WTC11 (cell line): ENCODE results near the gene RGS5. TPM values are rescaled to one million over a fixed set of nuclear protein-coding genes. Genes with fewer than 3 reads are reported as not detected.
"Not testable (repeated sequence)": the region's sequence is repeated elsewhere in the genome, so short reads cannot be mapped to it uniquely, and the experiment has no call there.

ENCODE experiments used
- ATAC-seq: fragments of 200-7000 bp; cut with Tn5 transposase; 2 replicates; pipeline ENCODE4 v1.10.0; 2021; ENCODE audit warnings: mild to moderate bottlenecking, moderate library complexity
- CTCF ChIA-PET: fragments of 300-600 bp; sonication (Branson Sonifier 250); formaldehyde crosslinking; loops from one replicate; lab custom pipeline; 2021; ENCODE audit warnings: antibody characterized with exemption; lab: Charles Lee
- POLR2A ChIA-PET: fragments of 350-600 bp; sonication (Branson Sonifier 250); formaldehyde crosslinking; loops from one replicate; lab custom pipeline; 2021; ENCODE audit warnings: antibody characterized with exemption; lab: Charles Lee
- DNase-seq: peaks from one replicate; pipeline ENCODE4 v3.0.0; 2021; ENCODE audit warnings: low spot score
- H3K27ac Mint-ChIP-seq: 2 replicates; pipeline ENCODE4 v1.8.0; 2021; ENCODE audit warnings: mixed read lengths
- H3K27me3 Mint-ChIP-seq: 2 replicates; pipeline ENCODE4 v1.8.0; 2021; ENCODE audit warnings: low read depth, mild to moderate bottlenecking, moderate library complexity, mixed read lengths
- H3K36me3 Mint-ChIP-seq: 2 replicates; pipeline ENCODE4 v1.8.0; 2021; ENCODE audit warnings: mixed read lengths
- H3K4me1 Mint-ChIP-seq: 2 replicates; pipeline ENCODE4 v1.8.0; 2022; ENCODE audit warnings: mixed read lengths
- H3K4me3 Mint-ChIP-seq: 2 replicates; pipeline ENCODE4 v1.8.0; 2021; ENCODE audit warnings: mild to moderate bottlenecking, moderate library complexity, mixed read lengths
- H3K9me3 Mint-ChIP-seq: 2 replicates; pipeline ENCODE4 v1.8.0; 2021; ENCODE audit warnings: mixed read lengths
- ATF3 ChIP-seq: sonication (generic); formaldehyde crosslinking; conservative IDR thresholded peaks from 2 replicates; pipeline ENCODE4 v1.8.1; 2022; ENCODE audit warnings: mild to moderate bottlenecking, missing genetic modification reagents
- CDX4 ChIP-seq: fragments of 250-450 bp; sonication (Bioruptor Pico); IDR thresholded peaks from 2 replicates; pipeline ENCODE4 v1.9.0; 2021; ENCODE audit warnings: moderate library complexity, mild to moderate bottlenecking, inconsistent platforms, borderline replicate concordance
- CREB1 ChIP-seq: sonication (generic); formaldehyde crosslinking; IDR thresholded peaks from 2 replicates; pipeline ENCODE4 v1.8.0; 2023; ENCODE audit warnings: mild to moderate bottlenecking, missing genetic modification reagents
- EMX1 ChIP-seq: fragments of 250-450 bp; sonication (Bioruptor Pico); IDR thresholded peaks from 2 replicates; pipeline ENCODE4 v1.8.0; 2021; ENCODE audit warnings: mild to moderate bottlenecking
- ESRRA ChIP-seq: sonication (generic); formaldehyde crosslinking; IDR thresholded peaks from 2 replicates; pipeline ENCODE4 v1.8.1; 2022; ENCODE audit warnings: mild to moderate bottlenecking, missing genetic modification reagents, borderline replicate concordance
- FOXJ3 ChIP-seq: sonication (generic); formaldehyde crosslinking; IDR thresholded peaks from 2 replicates; pipeline ENCODE4 v1.9.0; 2021; ENCODE audit warnings: missing genetic modification reagents, mild to moderate bottlenecking, borderline replicate concordance
- GRHL2 ChIP-seq: fragments of 250-450 bp; sonication (Bioruptor Pico); IDR thresholded peaks from 2 replicates; pipeline ENCODE4 v1.8.0; 2022; ENCODE audit warnings: mild to moderate bottlenecking, moderate library complexity; ENCODE audit not compliant: insufficient replicate concordance, severe bottlenecking
- IRF1 ChIP-seq: sonication (generic); formaldehyde crosslinking; IDR thresholded peaks from 2 replicates; pipeline ENCODE4 v1.8.0; 2023; ENCODE audit warnings: missing genetic modification reagents
- NFYB ChIP-seq: sonication (generic); formaldehyde crosslinking; conservative IDR thresholded peaks from 2 replicates; pipeline ENCODE4 v1.8.0; 2022; ENCODE audit warnings: low read depth, missing genetic modification reagents
- RELA ChIP-seq: sonication (generic); formaldehyde crosslinking; IDR thresholded peaks from 2 replicates; pipeline ENCODE4 v1.8.1; 2022; ENCODE audit warnings: missing genetic modification reagents, mild to moderate bottlenecking, borderline replicate concordance
- SMAD4 ChIP-seq: sonication (generic); formaldehyde crosslinking; IDR thresholded peaks from 2 replicates; pipeline ENCODE4 v1.8.0; 2022; ENCODE audit warnings: mild to moderate bottlenecking, missing genetic modification reagents
- TCF7 ChIP-seq: sonication (generic); formaldehyde crosslinking; IDR thresholded peaks from 2 replicates; pipeline ENCODE4 v1.8.0; 2022; ENCODE audit warnings: mild to moderate bottlenecking, low read depth, missing genetic modification reagents, moderate library complexity
- TEAD1 ChIP-seq: sonication (generic); formaldehyde crosslinking; IDR thresholded peaks from 2 replicates; pipeline ENCODE4 v1.8.0; 2022; ENCODE audit warnings: mild to moderate bottlenecking, missing genetic modification reagents
- ZBTB21 ChIP-seq: sonication (generic); formaldehyde crosslinking; IDR thresholded peaks from 2 replicates; pipeline ENCODE4 v1.8.1; 2023; ENCODE audit warnings: mild to moderate bottlenecking, missing genetic modification reagents, borderline replicate concordance
- ZNF138 ChIP-seq: sonication (generic); formaldehyde crosslinking; conservative IDR thresholded peaks from 2 replicates; pipeline ENCODE4 v1.8.1; 2022; ENCODE audit warnings: mild to moderate bottlenecking, moderate library complexity, missing genetic modification reagents
- ZNF317 ChIP-seq: sonication (generic); formaldehyde crosslinking; IDR thresholded peaks from 2 replicates; pipeline ENCODE4 v1.8.1; 2023; ENCODE audit warnings: low read depth, mild to moderate bottlenecking, moderate library complexity, missing genetic modification reagents, borderline replicate concordance
- ZNF396 ChIP-seq: fragments of 250-450 bp; sonication (Bioruptor Pico); IDR thresholded peaks from 2 replicates; pipeline ENCODE4 v1.8.0; 2021; ENCODE audit warnings: mild to moderate bottlenecking, moderate library complexity, borderline replicate concordance
- ZNF416 ChIP-seq: fragments of 250-450 bp; sonication (Bioruptor Pico); IDR thresholded peaks from 2 replicates; pipeline ENCODE4 v1.9.0; 2021; ENCODE audit warnings: mild to moderate bottlenecking, inconsistent platforms
- total RNA-seq: library from RNA; stranded (reverse); gene quantifications from 3 replicates; pipeline ENCODE4 v1.2.3, GENCODE V29; 2021

Gene RGS5
- total RNA-seq, 1 experiment from 2014 or later, result 23.6 TPM

GRCh38 chr1:163230827-163231226 lies 28.1 kb upstream of the RGS5 start (continued):
- no peak for TF ChIP-seq ESRRA
- no peak for TF ChIP-seq ZBTB21

DNA sequence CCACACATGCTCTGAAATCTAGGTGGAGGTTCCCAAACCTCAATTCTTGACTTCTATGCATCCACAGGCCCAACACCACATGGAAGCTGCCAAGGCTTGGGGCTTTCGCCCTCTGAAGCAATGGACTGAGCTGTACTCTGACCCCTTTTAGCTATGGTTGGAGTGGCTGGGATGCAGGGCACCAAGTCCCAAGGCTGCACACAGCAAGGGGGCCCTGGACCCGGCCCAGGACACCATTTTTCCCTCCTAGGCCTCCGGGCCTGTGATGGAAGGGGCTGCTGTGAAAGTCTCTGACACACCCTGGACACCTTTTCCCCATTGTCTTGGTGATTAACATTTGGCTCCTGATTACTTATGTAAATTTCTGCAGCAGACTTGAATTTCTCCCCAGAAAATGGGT lies 25.6 kb upstream of the RGS5 start:
- H3K27me3 Mint-ChIP-seq, H3K4me3 Mint-ChIP-seq, H3K4me1 Mint-ChIP-seq, H3K27ac Mint-ChIP-seq, POLR2A ChIA-PET, CTCF ChIA-PET, ATAC-seq, DNase-seq: not testable (repeated sequence)
- Mint-ChIP-seq H3K9me3 (peaks cover 42% of the 10 kb centered on the region), H3K36me3 (peaks cover 15% of the 10 kb centered on the region)

DNA sequence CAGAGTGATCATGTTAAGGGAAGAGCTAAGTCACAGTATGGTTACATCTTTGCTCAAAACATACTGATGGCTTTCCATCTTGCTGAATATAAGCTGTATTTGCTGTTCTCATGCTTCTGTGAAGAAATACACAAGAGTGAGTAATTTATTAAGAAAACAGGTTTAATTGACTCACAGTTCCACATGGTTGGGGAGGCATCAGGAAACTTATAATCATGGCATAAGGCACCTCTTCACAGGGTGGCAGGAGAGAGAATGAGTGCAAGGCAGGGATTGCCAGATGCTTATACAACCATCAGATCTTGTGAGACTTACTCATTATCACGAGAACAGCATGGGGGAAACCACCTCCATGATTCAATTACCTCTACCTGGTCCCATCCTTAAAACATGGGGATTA lies 24.4 kb upstream of the RGS5 start:
- DNase-seq, result no peak
- H3K4me3 Mint-ChIP-seq, result no peak overlapping the region
- peaks cover 4% of the 10 kb centered on the region; the same call in 1 of the 2 replicates for H3K4me1 Mint-ChIP-seq
- H3K9me3 Mint-ChIP-seq, result peaks cover 46% of the 10 kb centered on the region
- H3K27ac Mint-ChIP-seq, result no peak overlapping the region
- H3K27me3 Mint-ChIP-seq, result no peaks in the 10 kb centered on the region
- TF ChIP-seq ZNF138 (no peak), TCF7 (no peak), ZNF416 (CRISPR knock-in tag) (no peak), NFYB (CRISPR knock-in tag) (no peak), ATF3 (CRISPR knock-in tag) (no peak), RELA (CRISPR knock-in tag) (no peak), CDX4 (CRISPR knock-in tag) (no peak), GRHL2 (CRISPR knock-in tag) (no peak), CREB1 (no peak), TEAD1 (CRISPR knock-in tag) (no peak), FOXJ3 (no peak), EMX1 (no peak), IRF1 (CRISPR knock-in tag) (no peak), ZNF396 (CRISPR knock-in tag) (no peak)
- ChIA-PET CTCF (no interaction called here), POLR2A (no interaction called here)
- ATAC-seq, result no peak
- peaks cover 15% of the 10 kb centered on the region for H3K36me3 Mint-ChIP-seq

DNA sequence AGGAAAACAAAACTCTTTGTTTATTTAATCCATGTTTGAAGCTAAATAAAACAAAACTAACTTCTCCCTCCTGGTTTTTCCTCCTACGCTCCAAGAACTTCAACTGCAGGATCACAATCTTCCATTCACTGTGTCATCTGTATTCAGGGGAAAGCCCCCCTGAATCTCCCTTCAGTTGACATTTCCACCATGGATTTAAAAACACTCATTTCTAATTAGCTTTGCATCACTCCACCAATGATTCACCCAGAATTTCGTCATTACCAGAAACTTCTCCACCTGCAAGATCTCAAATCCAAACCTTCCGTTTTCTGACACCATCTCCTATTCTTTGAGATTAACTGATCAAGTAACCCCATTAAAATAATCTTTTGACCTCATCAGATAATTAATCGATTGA lies 10.9 kb upstream of the RGS5 start:
- CTCF ChIA-PET, result no interaction called here
- ATAC-seq (no peak), DNase-seq (no peak)
- TF ChIP-seq NFYB (CRISPR knock-in tag) (no peak), SMAD4 (CRISPR knock-in tag) (no peak), ZNF317 (CRISPR knock-in tag) (no peak), CDX4 (CRISPR knock-in tag) (no peak)
- H3K36me3 Mint-ChIP-seq, result no peaks in the 10 kb centered on the region
- H3K4me3 Mint-ChIP-seq, result no peak overlapping the region
- POLR2A ChIA-PET, result no interaction called here
- no peak overlapping the region for H3K27ac Mint-ChIP-seq
- peaks cover 6% of the 10 kb centered on the region; the same call in 1 of the 2 replicates for H3K9me3 Mint-ChIP-seq
- H3K4me1 Mint-ChIP-seq, result peaks cover 5% of the 10 kb centered on the region
- H3K27me3 Mint-ChIP-seq, result no peaks in the 10 kb centered on the region; the same call in 1 of the 2 replicates
